SK-N-MC (cell line): Measurements from ENCODE around the gene DNMT3L.

ENCODE experiments used
- DNase-seq: peaks from one replicate; pipeline ENCODE4 v3.0.0-alpha.2; 2011; ENCODE audit warnings: low read depth, low spot score
- H3K27ac ChIP-seq: fragments of 200-600 bp; sonication (generic); 2 replicates; pipeline ENCODE4 v1.5.1; 2016; ENCODE audit warnings: mixed run types
- H3K36me3 ChIP-seq: fragments of 200-600 bp; sonication (generic); 2 replicates; pipeline ENCODE4 v1.6.1; 2017; ENCODE audit warnings: antibody characterized with exemption, low read length, mixed read lengths; ENCODE audit not compliant: insufficient read depth
- H3K4me3 ChIP-seq: fragments of 200-600 bp; sonication (generic); 2 replicates; pipeline ENCODE4 v1.5.1; 2016
- H3K9ac ChIP-seq: fragments of 200-600 bp; sonication (generic); 2 replicates; pipeline ENCODE4 v1.8.0; 2017; ENCODE audit warnings: mixed run types, mixed read lengths; ENCODE audit not compliant: insufficient read length
- H3K9me3 ChIP-seq: fragments of 200-600 bp; sonication (generic); 2 replicates; pipeline ENCODE4 v1.6.1; 2017; ENCODE audit warnings: low read depth, mild to moderate bottlenecking, antibody characterized with exemption, low read length, moderate library complexity, mixed read lengths
- EZH2 ChIP-seq: fragments of 200-600 bp; sonication (generic); IDR thresholded peaks from one replicate; pipeline ENCODE4 v1.6.1; 2017; ENCODE audit warnings: antibody characterized with exemption
- FOXP2 ChIP-seq: optimal IDR thresholded peaks from 2 replicates; pipeline ENCODE3; 2011; ENCODE audit warnings: mild to moderate bottlenecking, moderate library complexity; ENCODE audit not compliant: insufficient read depth; ENCODE audit errors: extremely low read length, control extremely low read depth
- POLR2AphosphoS5 ChIP-seq: IDR thresholded peaks from 2 replicates; pipeline ENCODE4 v1.6.1; 2012; ENCODE audit warnings: mild to moderate bottlenecking, low read depth, low read length, borderline replicate concordance

The DNMT3L gene

DNA sequence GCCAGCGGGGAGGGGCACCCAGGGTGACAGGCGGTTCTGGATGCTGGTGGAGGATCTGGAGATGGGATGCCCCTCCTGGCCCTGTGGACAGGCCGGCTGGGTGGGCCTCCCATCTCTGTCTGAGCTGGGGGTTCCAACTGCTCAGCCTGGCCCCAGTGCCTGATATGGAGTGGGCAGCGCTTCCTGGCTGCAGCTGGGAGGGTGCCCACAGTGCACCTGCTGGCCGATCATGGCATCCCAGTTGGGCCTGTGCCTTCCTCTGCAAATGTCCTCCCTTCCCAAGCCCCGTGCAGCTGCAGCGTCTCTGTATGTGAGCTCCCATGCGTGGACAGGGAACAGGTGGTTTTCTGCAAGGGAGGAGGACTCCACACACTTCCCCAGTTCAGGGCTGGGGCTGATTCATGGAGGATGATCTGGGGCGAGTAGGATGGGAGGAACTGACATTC, 40.3 kb upstream of the DNMT3L start:
- no peaks in the 10 kb centered on the region for H3K36me3 ChIP-seq
- TF ChIP-seq FOXP2 = no peak
- TF ChIP-seq EZH2 = no peak
- no peak for TF ChIP-seq POLR2AphosphoS5
- H3K9me3 ChIP-seq = no peaks in the 10 kb centered on the region
- H3K4me3 ChIP-seq = no peak overlapping the region
- H3K27ac ChIP-seq = no peak overlapping the region
- no peak overlapping the region for H3K9ac ChIP-seq
- DNase-seq = no peak

DNA sequence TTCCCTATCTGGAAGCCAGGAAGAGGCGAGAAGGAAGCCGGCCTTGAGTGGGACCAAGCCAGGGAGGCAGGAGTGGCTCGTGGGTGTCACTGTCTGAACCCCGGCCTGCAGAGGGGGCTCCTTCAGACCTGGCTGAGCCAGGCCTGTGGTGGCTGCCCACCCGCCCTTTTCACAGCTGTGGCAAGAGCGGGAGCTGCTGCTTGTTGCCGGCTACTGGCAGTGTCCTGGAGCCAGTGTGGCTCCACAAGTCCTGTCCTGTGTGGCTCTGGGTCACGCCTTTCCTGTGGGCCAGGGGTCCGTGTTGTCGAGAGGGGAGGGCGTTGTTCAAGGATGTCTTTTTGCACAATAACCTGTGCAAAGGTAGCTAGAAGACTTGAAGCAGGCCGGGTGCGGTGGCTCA, 39.4 kb upstream of the DNMT3L start:
- TF ChIP-seq EZH2 (no peak), FOXP2 (no peak), POLR2AphosphoS5 (no peak)
- Histone ChIP-seq H3K9me3 (no peaks in the 10 kb centered on the region), H3K4me3 (peak overlapping the region; percentile 91), H3K27ac (no peak overlapping the region), H3K9ac (peak overlapping the region; percentile 73), H3K36me3 (no peaks in the 10 kb centered on the region)
- no peak for DNase-seq

GRCh38 chr21:44300262-44300959, 38.7 kb upstream of the DNMT3L start:
- no peaks in the 10 kb centered on the region for H3K36me3 ChIP-seq
- peak overlapping the region; percentile 91 for H3K4me3 ChIP-seq
- no peak overlapping the region for H3K27ac ChIP-seq
- H3K9me3 ChIP-seq = no peaks in the 10 kb centered on the region
- no peak for DNase-seq
- TF ChIP-seq EZH2 (no peak), POLR2AphosphoS5 (peak; percentile 41; the same call in 1 of the 2 replicates), FOXP2 (no peak)
- peak overlapping the region; percentile 73 for H3K9ac ChIP-seq

DNA sequence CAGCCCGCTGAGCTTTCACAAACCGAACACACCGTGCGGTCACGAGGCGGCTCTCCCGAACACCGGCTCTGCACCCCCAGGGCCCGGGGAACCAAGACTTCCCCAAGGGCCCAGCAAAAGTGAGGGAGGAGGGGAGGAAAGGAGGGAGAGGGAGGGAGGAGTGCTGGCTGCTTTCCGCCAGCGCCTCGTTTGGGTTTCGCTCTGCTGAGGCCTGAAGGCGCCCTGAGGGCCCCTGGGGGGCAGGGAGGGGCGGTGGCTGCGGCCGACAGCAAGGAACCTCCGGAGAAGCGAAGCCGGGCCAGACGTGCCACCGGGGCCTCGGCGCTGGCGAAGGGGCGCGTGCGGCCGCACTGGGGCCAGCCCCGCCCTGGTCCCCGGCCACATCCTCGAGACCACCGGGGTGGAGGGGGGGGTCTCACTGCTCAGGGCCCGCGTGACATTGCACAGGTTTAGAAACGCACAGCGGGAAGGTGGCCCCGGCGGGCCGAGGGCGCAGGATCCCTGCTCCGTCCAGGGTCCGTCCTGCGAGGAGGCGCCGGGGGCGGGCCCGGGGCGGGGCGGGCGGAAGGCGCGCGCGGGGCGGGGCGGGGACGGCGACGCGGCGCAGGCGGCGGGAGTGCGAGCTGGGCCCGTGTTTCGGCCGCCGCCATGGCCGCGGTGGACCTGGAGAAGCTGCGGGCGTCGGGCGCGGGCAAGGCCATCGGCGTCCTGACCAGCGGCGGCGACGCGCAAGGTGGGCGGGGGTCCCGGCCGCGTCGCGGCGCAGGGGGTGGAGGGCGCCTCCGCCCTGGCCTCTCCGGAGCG, 38.0 kb upstream of the DNMT3L start, which contains the start of gene PFKL:
Gene PFKL, plus strand, starts transcription at position 596 of the 804 bp plus-strand sequence. Its CDS starts 53 bp downstream, at position 649.
- TF ChIP-seq POLR2AphosphoS5 (peak; percentile 44; the same call in 1 of the 2 replicates), FOXP2 (no peak)
- H3K4me3 ChIP-seq = peak within 1 kb of the TSS; percentile 91
- DNase-seq = no peak
- H3K36me3 ChIP-seq = no peaks in the 10 kb centered on the region
- H3K9me3 ChIP-seq = no peaks in the 10 kb centered on the region
- H3K9ac ChIP-seq = peak within 1 kb of the TSS; percentile 75
- peak within 1 kb of the TSS; percentile 35; the same call in 1 of the 2 replicates for H3K27ac ChIP-seq

GRCh38 chr21:44299085-44299457, 37.4 kb upstream of the DNMT3L start:
- TF ChIP-seq FOXP2 (no peak), EZH2 (no peak), POLR2AphosphoS5 (no peak)
- no peak for DNase-seq
- H3K27ac ChIP-seq = peak overlapping the region; percentile 35; the same call in 1 of the 2 replicates

DNA sequence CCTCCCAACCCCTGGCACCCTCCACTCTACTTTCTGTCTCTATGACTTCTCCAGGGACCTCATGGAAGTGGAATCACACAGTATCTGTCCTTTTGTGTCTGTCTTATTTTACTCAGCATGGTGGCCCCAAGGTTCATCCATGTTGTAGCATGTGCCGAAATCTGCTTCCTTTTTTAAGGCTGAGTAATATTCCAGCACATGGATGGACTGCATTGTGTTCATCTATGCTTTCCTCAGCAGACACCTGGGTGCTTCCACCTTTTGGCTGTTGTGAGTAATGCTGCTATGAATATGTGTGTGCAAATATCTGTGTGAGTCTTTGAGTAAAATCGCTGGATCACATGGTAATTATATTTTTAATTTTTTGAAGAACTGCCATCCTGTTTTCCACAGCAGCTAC, 36.6 kb upstream of the DNMT3L start:
- H3K9ac ChIP-seq = no peak overlapping the region
- no peak overlapping the region for H3K27ac ChIP-seq
- DNase-seq = no peak

More at GRCh38 chr21:44299085-44299457, 37.4 kb upstream of the DNMT3L start:
- Histone ChIP-seq H3K36me3 (no peaks in the 10 kb centered on the region), H3K9ac (peak overlapping the region; percentile 75), H3K9me3 (no peaks in the 10 kb centered on the region), H3K4me3 (peak overlapping the region; percentile 91)

GRCh38 chr21:44297525-44298290, 36.0 kb upstream of the DNMT3L start:
- Histone ChIP-seq H3K4me3 (no peak overlapping the region), H3K9me3 (no peaks in the 10 kb centered on the region), H3K27ac (no peak overlapping the region), H3K36me3 (no peaks in the 10 kb centered on the region), H3K9ac (no peak overlapping the region)
- peak; percentile 75 for TF ChIP-seq FOXP2
- TF ChIP-seq EZH2 = no peak
- DNase-seq = peak; percentile 42

More for the DNA sequence above, 36.6 kb upstream of the DNMT3L start:
- Histone ChIP-seq H3K4me3 (no peak overlapping the region), H3K9me3 (no peaks in the 10 kb centered on the region), H3K36me3 (no peaks in the 10 kb centered on the region)
- TF ChIP-seq EZH2 = no peak
- no peak for TF ChIP-seq POLR2AphosphoS5
- no peak for TF ChIP-seq FOXP2

- Histone ChIP-seq H3K4me3 (no peak overlapping the region), H3K9me3 (no peaks in the 10 kb centered on the region), H3K36me3 (no peaks in the 10 kb centered on the region), H3K9ac (no peak overlapping the region), H3K27ac (no peak overlapping the region)
- TF ChIP-seq FOXP2 = no peak
- TF ChIP-seq POLR2AphosphoS5 = no peak
- TF ChIP-seq EZH2 = no peak
- no peak for DNase-seq
These were observed 35.2 kb upstream of the DNMT3L start for GRCh38 chr21:44296916-44297315.
